Skin epidermis (tissue), 12 donors: ENCODE measurements around the gene ZBTB7C.
"Not testable (repeated sequence)": the region's sequence is repeated elsewhere in the genome, so short reads cannot be mapped to it uniquely, and the experiment has no call there.

Experiments
- H3K27ac ChIP-seq, 21 experiments: fragments of 200-600 bp; sonication (generic) in 11 of 21; one replicate each; pipeline ENCODE4 v1.5.0; 2020; ENCODE audit warnings: mild to moderate bottlenecking in 3 of 21, inconsistent platforms in 2 of 21, moderate library complexity in 2 of 21
- H3K4me3 ChIP-seq, 7 experiments: fragments of 200-600 bp; sonication (generic) in 2 of 7; one replicate each; pipeline ENCODE4 v1.5.0; 2020; ENCODE audit warnings: inconsistent platforms in 2 of 7, mild to moderate bottlenecking in 2 of 7, moderate library complexity in 1 of 7

Gene ZBTB7C

GRCh38 chr18:48408727-48409590, at the start of gene ZBTB7C:
TSS of gene ZBTB7C (minus strand) at chr18:48409383.
- Histone ChIP-seq H3K27ac (peak within 1 kb of the TSS in 17 of 21 experiments; percentile 16 to 84 (median 57)), H3K4me3 (peak within 1 kb of the TSS; percentile 61 to 81 (median 77))

GRCh38 chr18:48456838-48457237, 47.7 kb upstream of the ZBTB7C start:
- Histone ChIP-seq H3K4me3 (no peak overlapping the region), H3K27ac (peak overlapping the region in 15 of 21 experiments; percentile 1 to 87 (median 64))

DNA sequence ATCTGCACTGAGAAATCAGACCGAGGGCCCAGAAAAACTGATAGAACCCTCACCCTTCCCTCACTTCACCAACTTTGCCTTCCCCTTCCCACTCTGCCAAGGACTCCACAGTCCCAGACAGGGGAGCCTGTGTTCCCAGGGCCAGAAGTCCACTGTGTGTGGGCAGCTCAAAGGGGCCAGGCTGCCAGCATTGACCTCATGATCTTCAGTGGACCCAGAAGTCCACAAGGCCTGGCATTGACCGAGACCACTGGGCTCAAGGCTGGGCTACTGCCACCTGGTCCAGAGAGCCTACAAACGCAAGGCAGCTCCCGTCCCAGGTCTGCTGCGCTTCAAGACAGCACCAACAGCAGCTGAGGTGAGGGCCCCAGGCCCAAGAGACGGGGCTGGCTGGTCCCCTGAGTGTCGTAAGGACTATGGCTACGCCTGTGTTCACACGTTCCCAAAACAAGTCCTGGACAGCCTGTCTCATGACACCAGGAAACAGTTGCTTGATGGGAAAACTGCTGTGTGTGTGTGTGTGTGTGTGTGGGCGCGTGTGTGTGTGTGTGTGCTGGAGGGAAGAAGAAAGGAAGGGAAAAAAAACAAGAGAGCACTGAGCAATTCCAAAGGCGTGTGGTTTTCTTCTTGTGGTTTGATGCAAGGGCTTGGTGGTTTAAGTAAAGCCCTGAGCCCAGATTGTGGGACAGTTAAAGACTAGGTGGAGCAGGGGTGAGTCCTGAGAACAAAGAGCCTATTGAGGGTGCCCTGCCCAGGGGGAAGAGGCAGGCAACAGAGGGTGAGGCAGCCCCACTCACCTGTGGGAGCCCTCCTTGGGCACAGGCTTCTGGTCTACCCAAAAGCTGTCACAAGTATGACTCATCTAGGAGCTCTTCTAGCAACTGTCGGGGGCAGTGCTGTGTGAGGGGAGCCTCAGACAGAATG, 46.6 kb upstream of the ZBTB7C start:
- H3K4me3 ChIP-seq, result no peak overlapping the region
- H3K27ac ChIP-seq, result peak overlapping the region in 19 of 21 experiments; percentile 52 to 87 (median 77)

- no peak overlapping the region for H3K4me3 ChIP-seq
- peak overlapping the region in 19 of 21 experiments; percentile 24 to 87 (median 80) for H3K27ac ChIP-seq
Observed at GRCh38 chr18:48454261-48454757, 45.1 kb upstream of the ZBTB7C start.

DNA sequence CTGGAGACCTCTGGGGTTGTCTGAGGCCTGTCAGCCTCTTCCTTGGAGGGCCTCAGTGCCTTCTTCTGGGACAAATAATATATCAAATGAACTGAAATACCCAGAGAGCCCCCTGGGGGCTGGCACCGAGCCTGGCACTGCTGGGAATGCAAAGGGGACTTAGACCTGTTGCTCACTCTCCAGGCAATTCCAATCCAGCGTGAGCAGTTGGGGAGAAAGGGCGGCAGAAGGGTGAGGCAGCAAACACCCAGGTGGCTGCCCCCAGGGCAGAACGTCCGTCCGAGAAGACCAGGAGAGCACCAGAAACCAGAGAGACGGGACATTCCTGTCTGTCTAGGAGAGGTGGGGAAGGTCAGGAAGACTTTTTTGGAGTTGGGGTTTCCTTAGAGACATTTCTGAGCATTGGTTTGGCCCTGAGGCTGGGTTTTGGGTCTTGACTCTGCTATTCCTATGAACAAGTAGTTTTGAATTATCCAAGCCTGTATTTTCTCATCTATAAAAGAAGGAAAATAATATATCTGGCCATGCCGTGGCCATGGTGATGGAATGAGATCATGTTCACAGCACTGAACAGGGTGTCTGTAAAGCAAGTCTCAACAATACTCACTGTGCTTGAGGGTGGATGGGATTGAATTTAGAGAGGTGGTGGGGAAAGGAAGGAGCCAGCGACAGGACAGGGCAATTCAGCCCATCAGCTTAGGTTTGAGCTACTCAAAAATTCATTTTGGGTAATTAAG, 44.3 kb upstream of the ZBTB7C start:
- no peak overlapping the region for H3K4me3 ChIP-seq
- peak overlapping the region; percentile 19 to 88 (median 78) for H3K27ac ChIP-seq

DNA sequence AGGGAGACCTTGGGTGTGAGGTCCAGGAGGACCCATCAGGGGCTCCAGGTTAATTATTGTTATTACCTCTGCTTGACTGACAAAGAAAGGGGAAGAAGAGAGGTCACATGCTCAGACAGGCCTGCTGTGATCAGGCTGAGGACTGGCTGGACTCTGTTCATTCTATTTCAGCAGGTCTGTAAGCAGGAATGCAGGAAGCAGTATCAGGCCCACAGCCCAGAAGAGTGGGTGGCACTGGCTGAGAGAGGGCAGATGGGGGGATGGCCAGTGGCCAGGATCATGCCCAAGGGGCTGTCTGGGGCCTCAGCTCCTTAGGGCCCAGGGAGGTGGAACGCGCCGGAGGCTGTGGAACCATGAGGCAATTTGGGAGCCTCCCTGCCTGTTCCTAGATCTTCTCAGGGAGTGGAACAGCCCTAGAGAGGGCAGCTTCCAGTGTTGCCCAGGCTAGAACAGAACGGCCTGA, 43.7 kb upstream of the ZBTB7C start:
- Histone ChIP-seq H3K4me3 (no peak overlapping the region), H3K27ac (peak overlapping the region; percentile 19 to 88 (median 78))

DNA sequence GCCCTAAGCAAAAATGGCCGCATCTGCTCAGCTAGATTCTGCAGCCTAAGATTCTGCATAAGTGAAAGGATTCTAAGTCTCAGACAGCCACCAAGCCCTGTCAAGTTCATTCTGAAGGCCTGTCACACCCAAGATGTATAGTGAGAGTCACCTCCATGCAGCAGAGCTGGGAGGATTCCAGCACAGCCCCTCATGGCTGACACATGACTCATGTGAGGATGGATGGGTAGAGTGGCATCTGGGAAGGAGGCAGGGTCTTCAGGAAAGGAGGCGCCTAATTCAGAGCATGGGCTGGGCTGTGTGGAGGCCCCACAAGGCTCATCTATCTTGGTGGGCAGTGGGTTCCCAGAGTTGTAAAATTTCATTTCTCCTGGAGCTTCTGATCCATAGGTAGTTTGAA, 41.5 kb upstream of the ZBTB7C start:
- Histone ChIP-seq H3K4me3 (no peak overlapping the region), H3K27ac (no peak overlapping the region)

DNA sequence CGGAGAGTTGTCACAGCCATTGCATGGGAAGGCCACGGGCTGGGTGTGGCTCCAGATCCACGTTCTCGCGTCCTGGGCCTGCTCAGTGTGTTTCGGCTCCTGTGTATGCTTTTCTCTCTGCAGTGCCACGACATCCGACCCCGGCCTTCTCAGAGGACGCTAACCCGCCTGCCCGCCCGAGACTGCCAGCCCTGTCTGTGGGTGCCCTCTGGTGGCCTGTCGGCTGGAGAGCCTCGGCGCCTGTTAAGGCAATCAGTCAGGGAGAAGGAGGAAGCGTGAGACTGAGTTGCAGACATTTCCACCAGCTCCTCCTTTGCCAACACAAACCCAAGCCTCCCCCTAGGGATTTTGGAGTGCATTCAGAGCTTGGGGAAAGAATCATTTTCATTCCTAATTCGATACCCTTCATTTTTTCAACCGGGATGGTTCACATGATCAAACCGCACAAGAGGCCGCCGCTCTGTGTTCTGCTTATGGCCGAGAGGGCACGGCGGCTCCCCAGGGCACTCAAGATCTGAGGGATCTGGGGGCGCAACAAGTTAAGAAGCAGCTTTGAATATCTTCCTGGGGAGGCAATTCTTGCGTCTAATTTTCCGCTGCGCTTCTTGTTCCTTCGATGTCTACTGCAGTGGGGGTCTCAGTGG, 37.5 kb upstream of the ZBTB7C start:
- peak overlapping the region in 3 of 21 experiments; percentile 7 to 24 (median 20) for H3K27ac ChIP-seq
- no peak overlapping the region for H3K4me3 ChIP-seq

- H3K27ac ChIP-seq, result peak overlapping the region in 1 of 21 experiments; percentile 20
- no peak overlapping the region for H3K4me3 ChIP-seq
Observed at GRCh38 chr18:48445540-48445939, 36.4 kb upstream of the ZBTB7C start.

DNA sequence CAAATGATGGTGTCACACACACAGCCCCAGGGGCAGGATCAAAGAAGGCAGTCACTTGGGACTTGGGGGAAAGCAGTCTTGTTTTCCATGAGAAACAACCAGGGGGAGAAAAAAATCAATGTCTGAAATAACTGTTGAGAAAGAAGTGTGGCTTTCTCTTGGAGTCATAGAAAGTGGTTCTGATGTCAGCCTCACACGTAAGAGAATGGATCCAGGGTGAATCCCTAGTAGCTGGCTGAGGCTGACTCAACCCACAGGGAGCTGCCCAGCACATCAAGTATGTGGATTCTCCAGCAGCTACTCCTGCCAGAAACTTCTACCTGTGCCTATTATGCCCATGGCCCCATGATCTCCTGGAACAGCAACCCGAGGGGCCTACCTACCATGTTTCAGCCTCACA, 33.6 kb upstream of the ZBTB7C start:
- Histone ChIP-seq H3K27ac (peak overlapping the region in 2 of 21 experiments; percentile 44 to 72), H3K4me3 (no peak overlapping the region)

DNA sequence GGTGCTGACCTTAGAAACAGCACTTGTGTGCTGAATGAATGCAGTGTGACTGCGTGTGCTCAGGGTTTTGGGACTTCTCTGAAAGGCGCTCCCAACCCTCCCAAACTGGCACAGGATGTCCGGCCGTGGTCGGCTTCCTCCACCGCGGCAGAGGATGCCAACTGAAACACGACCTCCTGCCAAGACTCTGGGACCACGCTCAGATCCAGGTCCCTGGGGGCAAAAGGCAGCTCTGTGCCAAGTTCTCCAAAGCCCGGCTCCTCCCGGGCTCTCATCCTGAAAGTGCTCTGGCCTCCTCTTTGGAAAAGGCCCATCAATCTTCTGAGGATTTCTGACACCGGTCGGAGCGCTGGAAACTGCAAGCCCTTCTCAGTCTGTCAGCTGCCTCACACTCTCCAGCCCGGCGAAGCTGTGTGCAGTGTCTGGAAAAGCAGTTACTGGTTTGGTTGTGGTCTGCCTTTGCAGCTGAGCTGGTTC, 32.3 kb upstream of the ZBTB7C start:
- no peak overlapping the region for H3K4me3 ChIP-seq

DNA sequence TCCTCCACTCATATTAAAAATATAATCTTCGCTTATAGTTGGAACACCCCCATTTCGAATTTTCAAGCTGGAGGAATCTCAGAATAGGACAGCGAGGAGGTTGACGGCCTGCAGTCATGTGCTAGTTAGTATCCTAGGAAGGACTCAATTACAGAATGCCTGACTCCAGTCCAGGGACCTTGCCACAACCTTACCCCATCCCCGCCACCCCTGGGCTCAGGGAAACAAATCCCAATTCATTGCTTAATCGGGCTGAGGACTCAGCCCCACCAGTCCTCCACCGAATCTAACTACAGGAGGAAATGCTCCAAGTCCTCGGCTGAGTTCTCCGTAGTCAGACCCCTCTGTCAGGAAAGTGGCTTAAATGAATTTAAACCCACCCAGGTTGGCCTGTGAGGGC, 31.7 kb upstream of the ZBTB7C start:
- H3K4me3 ChIP-seq, result no peak overlapping the region
- H3K27ac ChIP-seq, result peak overlapping the region in 7 of 21 experiments; percentile 14 to 72 (median 43)

More for the DNA sequence above, 32.3 kb upstream of the ZBTB7C start:
- H3K27ac ChIP-seq, result peak overlapping the region in 8 of 21 experiments; percentile 14 to 72 (median 42)

GRCh38 chr18:48436907-48437306, 27.7 kb upstream of the ZBTB7C start:
- Histone ChIP-seq H3K4me3 (no peak overlapping the region), H3K27ac (peak overlapping the region in 8 of 21 experiments; percentile 28 to 78 (median 64))

DNA sequence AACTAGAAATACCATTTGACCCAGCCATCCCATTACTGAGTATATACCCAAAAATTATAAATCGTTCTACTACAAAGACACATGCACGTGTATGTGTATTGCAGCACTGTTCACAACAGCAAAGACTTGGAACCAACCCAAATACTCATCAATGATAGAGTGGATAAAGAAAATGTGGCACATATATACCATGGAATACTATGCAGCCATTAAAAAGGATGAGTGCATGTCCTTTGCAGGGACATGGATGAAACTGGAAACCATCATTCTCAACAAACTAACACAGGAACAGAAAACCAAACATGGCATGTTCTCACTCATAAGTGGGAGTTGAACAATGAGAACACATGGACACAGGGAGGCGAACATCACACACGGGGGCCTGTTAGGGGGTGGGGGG, 25.2 kb upstream of the ZBTB7C start:
- H3K4me3 ChIP-seq, H3K27ac ChIP-seq: not testable (repeated sequence)

DNA sequence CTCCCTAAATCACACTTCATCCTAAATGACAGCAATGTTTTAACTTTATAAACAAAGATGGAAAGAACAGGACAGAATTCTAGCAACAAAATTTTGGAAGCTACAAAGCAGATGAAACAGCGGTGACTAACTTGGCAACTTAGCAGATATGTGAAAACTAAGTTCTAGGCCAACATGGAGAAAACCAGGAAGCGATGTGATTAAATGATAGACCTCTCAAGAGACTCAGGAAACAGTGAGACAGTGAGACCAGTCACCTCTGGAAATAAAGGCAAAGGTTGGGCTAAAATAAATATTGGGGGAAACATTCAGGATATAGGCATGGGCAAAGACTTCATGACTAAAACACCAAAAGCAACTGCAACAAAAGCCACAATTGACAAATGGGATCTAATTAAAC, 24.4 kb upstream of the ZBTB7C start:
- H3K27ac ChIP-seq, result no peak overlapping the region

DNA sequence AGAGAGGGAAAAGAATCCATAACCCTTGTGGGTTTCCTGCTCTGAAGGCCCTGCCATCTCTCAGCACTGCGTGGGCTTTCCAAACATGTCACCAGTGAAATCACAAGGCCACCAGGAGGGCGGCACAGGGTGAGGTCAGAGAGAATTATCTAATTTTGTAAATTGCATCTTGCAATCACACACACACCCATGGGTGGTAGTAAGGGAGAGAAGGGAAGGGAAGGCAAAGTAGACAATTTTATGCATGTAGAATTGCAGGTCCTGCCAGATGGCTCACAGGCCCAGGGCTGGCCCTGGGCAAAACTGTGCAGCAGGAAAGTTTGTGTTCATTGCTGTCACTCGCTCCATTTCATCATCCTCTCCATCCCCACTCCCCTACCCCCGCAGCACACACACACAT, 21.0 kb upstream of the ZBTB7C start:
- no peak overlapping the region for H3K4me3 ChIP-seq
- H3K27ac ChIP-seq, result peak overlapping the region in 3 of 21 experiments; percentile 31 to 53 (median 49)

More for the DNA sequence above, 24.4 kb upstream of the ZBTB7C start:
- H3K4me3 ChIP-seq, result no peak overlapping the region

- peak overlapping the region in 4 of 21 experiments; percentile 21 to 48 (median 41) for H3K27ac ChIP-seq
Observed at GRCh38 chr18:48428475-48429177, 19.4 kb upstream of the ZBTB7C start.

DNA sequence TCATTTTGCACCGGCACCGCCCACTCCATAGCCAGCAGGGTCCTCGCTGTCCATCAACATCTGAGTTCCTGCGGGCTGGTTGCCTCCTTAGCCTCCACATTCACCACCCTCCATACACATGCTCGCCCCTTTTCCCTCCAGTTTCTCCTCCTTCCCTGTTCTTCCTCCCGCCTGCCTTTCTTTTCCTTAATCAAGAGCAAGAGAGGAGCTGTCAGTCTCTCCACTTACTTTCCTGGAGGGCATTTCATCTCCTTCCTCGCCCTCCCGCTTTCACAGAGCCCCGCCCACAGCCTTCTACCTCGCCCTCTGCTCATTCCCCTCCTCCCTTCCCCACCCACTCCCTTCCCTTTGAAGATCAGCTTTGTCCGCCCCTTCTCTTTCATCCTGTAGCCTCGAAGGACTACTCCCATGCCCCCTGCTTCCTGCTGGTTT, 13.8 kb upstream of the ZBTB7C start:
- H3K4me3 ChIP-seq, result no peak overlapping the region
- H3K27ac ChIP-seq, result no peak overlapping the region

More at GRCh38 chr18:48428475-48429177, 19.4 kb upstream of the ZBTB7C start:
- no peak overlapping the region for H3K4me3 ChIP-seq
